ENCODE data around the gene ZBTB20. TPM values are rescaled to one million over a fixed set of nuclear protein-coding genes. Genes with fewer than 3 reads are reported as not detected.

Gene ZBTB20
- total RNA-seq, 6 experiments from 2014 or later: 36.7 to 59.4 (median 46.7) TPM

GRCh38 chr3:114362815-114363214, 784.3 kb downstream of the ZBTB20 start:
- TF ChIP-seq CTCF (IDR thresholded peaks at IDR 0.05): peak; percentile 39 to 48 (median 45)
- TF ChIP-seq POLR2A (IDR thresholded peaks at IDR 0.05): no peak
- Histone ChIP-seq H3K9me3 (no peaks in the 10 kb centered on the region), H3K36me3 (no peaks in the 10 kb centered on the region), H3K4me1 (peaks cover 0 to 15% (median 3%) of the 10 kb centered on the region in 4 donors), H3K27me3 (no peaks in the 10 kb centered on the region), H3K27ac (no peak overlapping the region), H3K4me3 (no peak overlapping the region)
- 94% methylated on average over 1 of the region's 1 CpG for WGBS (ENCODE audit: insufficient coverage, low coverage, low lambda C conversion rate, missing lambda C conversion rate)
- intact Hi-C loops (cut with DNase I): no loop called here
- ATAC-seq (peak; percentile 55 to 69 (median 61)), DNase-seq (no peak)

- H3K27me3 ChIP-seq: no peaks in the 10 kb centered on the region
- no peaks in the 10 kb centered on the region for H3K36me3 ChIP-seq
- H3K9me3 ChIP-seq: no peaks in the 10 kb centered on the region
- no peak overlapping the region for H3K27ac ChIP-seq
- intact Hi-C loops (cut with DNase I): no loop called here
- ATAC-seq (no peak), DNase-seq (no peak)
- H3K4me1 ChIP-seq: peaks cover 0 to 12% (median 3%) of the 10 kb centered on the region in 4 donors
- TF ChIP-seq POLR2A (IDR thresholded peaks at IDR 0.05): no peak
- TF ChIP-seq CTCF (IDR thresholded peaks at IDR 0.05): no peak
- H3K4me3 ChIP-seq: no peak overlapping the region
These were observed 785.7 kb downstream of the ZBTB20 start for GRCh38 chr3:114361391-114361790.

- WGBS (ENCODE audit: insufficient coverage, low coverage, low lambda C conversion rate, missing lambda C conversion rate): 71% methylated on average over 1 of the region's 1 CpG
These were observed 790.6 kb downstream of the ZBTB20 start for GRCh38 chr3:114356525-114356924.

GRCh38 chr3:114356066-114356465, 791.0 kb downstream of the ZBTB20 start:
- intact Hi-C loops (cut with DNase I): no loop called here
- Histone ChIP-seq H3K9me3 (no peaks in the 10 kb centered on the region), H3K4me3 (no peak overlapping the region), H3K36me3 (peaks cover 0 to 6% (median 5%) of the 10 kb centered on the region in 4 donors), H3K27me3 (no peaks in the 10 kb centered on the region), H3K4me1 (no peaks in the 10 kb centered on the region), H3K27ac (no peak overlapping the region)
- 90% methylated on average over 4 of the region's 4 CpGs for WGBS (ENCODE audit: insufficient coverage, low coverage, low lambda C conversion rate, missing lambda C conversion rate)
- ATAC-seq (no peak), DNase-seq (no peak)
- TF ChIP-seq POLR2A (IDR thresholded peaks at IDR 0.05) (no peak), CTCF (IDR thresholded peaks at IDR 0.05) (no peak)

More at GRCh38 chr3:114356525-114356924, 790.6 kb downstream of the ZBTB20 start:
- Histone ChIP-seq H3K9me3 (no peaks in the 10 kb centered on the region), H3K27ac (no peak overlapping the region), H3K27me3 (no peaks in the 10 kb centered on the region), H3K4me1 (no peaks in the 10 kb centered on the region), H3K4me3 (no peak overlapping the region), H3K36me3 (peaks cover 0 to 3% (median 1%) of the 10 kb centered on the region in 4 donors)
- intact Hi-C loops (cut with DNase I): no loop called here
- TF ChIP-seq CTCF (IDR thresholded peaks at IDR 0.05): no peak
- no peak for ATAC-seq
- no peak for DNase-seq

GRCh38 chr3:114355653-114356052, 791.4 kb downstream of the ZBTB20 start:
- Histone ChIP-seq H3K4me3 (no peak overlapping the region), H3K27me3 (no peaks in the 10 kb centered on the region), H3K27ac (no peak overlapping the region), H3K36me3 (peaks cover 0 to 11% (median 5%) of the 10 kb centered on the region in 4 donors), H3K4me1 (no peaks in the 10 kb centered on the region), H3K9me3 (no peaks in the 10 kb centered on the region)
- ATAC-seq (no peak), DNase-seq (no peak)
- intact Hi-C loops (cut with DNase I): no loop called here
- TF ChIP-seq CTCF (IDR thresholded peaks at IDR 0.05): no peak
- no peak for TF ChIP-seq POLR2A (IDR thresholded peaks at IDR 0.05)

Data from right lobe of liver (tissue), 6 donors.